Measurements from ENCODE around the gene PHACTR1. TPM values are rescaled to one million over a fixed set of nuclear protein-coding genes. Genes with fewer than 3 reads are reported as not detected.

PHACTR1 gene
- total RNA-seq, 1 experiment from 2014 or later: not detected

DNA sequence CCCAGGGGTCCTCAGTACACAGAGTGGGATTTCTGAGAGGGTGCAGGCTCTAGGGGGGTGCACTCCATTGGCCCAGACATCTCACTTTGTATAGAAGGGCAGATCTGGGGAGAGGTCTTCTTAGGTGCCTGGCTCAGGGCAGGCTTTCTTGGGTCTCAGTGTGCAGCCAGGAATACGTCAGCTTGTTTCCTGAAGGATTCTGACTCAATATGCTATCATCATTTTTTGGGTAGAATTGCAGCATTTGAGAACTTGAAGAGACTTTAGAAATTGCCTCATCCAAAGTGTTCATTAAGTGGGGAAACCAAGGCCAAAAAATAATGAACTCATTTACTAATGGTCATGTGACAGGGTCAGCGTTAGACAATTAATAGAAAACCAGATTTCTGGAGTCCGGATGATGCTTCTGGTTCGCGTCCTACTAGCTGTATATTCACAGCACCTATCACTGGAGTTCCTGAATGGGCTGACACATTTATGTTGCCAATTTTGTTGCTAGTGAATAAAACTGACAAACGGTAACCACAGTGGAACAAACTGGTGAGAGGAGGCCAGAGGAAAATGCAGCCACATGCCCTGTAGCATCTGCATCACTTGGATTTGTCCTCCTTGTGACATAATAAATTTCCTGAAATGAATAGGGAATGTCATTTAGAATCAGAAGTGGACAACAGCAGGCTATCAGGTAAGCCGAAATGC is 372.9 kb downstream of the PHACTR1 start:
- ChIA-PET POLR2A (ENCODE audit: unreplicated experiment) (no interaction called here), CTCF (no interaction called here)
- no TSS peak for BruUV-seq (replicated peaks)

GRCh38 chr6:13091192-13091591 is 374.6 kb downstream of the PHACTR1 start:
- TF ChIP-seq, protein P1, sequence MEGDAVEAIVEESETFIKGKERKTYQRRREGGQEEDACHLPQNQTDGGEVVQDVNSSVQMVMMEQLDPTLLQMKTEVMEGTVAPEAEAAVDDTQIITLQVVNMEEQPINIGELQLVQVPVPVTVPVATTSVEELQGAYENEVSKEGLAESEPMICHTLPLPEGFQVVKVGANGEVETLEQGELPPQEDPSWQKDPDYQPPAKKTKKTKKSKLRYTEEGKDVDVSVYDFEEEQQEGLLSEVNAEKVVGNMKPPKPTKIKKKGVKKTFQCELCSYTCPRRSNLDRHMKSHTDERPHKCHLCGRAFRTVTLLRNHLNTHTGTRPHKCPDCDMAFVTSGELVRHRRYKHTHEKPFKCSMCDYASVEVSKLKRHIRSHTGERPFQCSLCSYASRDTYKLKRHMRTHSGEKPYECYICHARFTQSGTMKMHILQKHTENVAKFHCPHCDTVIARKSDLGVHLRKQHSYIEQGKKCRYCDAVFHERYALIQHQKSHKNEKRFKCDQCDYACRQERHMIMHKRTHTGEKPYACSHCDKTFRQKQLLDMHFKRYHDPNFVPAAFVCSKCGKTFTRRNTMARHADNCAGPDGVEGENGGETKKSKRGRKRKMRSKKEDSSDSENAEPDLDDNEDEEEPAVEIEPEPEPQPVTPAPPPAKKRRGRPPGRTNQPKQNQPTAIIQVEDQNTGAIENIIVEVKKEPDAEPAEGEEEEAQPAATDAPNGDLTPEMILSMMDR (conservative IDR thresholded peaks at IDR 0.05; ENCODE audit: low read depth, low read length): no peak
- TF ChIP-seq EZH2 (IDR thresholded peaks at IDR 0.05; ENCODE audit: low read length, unreplicated experiment) (no peak), EZH2phosphoT487 (IDR thresholded peaks at IDR 0.05; ENCODE audit: borderline replicate concordance, low read length) (no peak)
- ATAC-seq (no peak), DNase-seq (no peak)
- H3K36me3 ChIP-seq (ENCODE audit: low read depth, low read length): no peaks in the 10 kb centered on the region
- CTCF ChIA-PET: no interaction called here
- no peaks in the 10 kb centered on the region for H3F3A ChIP-seq (ENCODE audit: low read length, unreplicated experiment)
- H3K4me3 ChIP-seq (ENCODE audit: low read length): no peak overlapping the region
- H4K20me1 ChIP-seq (ENCODE audit: low read length): no peaks in the 10 kb centered on the region
- no peaks in the 10 kb centered on the region for H3K9me3 ChIP-seq (ENCODE audit: low read length)
- H3K4me2 ChIP-seq (ENCODE audit: low read length): no peak overlapping the region
- no TSS peak for BruUV-seq (replicated peaks)
- POLR2A ChIA-PET (ENCODE audit: unreplicated experiment): no interaction called here
- intact Hi-C loops (cut with micrococcal nuclease): no loop called here
- no peaks in the 10 kb centered on the region for H3K4me1 ChIP-seq (ENCODE audit: insufficient read depth, low read length)
- H3K27me3 ChIP-seq (ENCODE audit: low read length): peaks cover 59% of the 10 kb centered on the region
- no peak overlapping the region for H2AFZ ChIP-seq (ENCODE audit: low read length)
- no peaks in the 10 kb centered on the region for H3K9me2 ChIP-seq (replicated peaks; ENCODE audit: low read length)
- H3K9ac ChIP-seq (ENCODE audit: low read length): no peak overlapping the region
- H3K79me2 ChIP-seq (ENCODE audit: low read length): no peaks in the 10 kb centered on the region
- H3K27ac ChIP-seq (ENCODE audit: low read length): no peak overlapping the region

More for the DNA sequence above, 372.9 kb downstream of the PHACTR1 start:
- no peak overlapping the region for H3K27ac ChIP-seq (ENCODE audit: low read length)
- peaks cover 52% of the 10 kb centered on the region for H3K27me3 ChIP-seq (ENCODE audit: low read length)
- intact Hi-C loops (cut with micrococcal nuclease): no loop called here
- no peaks in the 10 kb centered on the region for H3K9me2 ChIP-seq (replicated peaks; ENCODE audit: low read length)
- H3K36me3 ChIP-seq (ENCODE audit: low read depth, low read length): no peaks in the 10 kb centered on the region
- no peak overlapping the region for H3K4me3 ChIP-seq (ENCODE audit: low read length)
- H4K20me1 ChIP-seq (ENCODE audit: low read length): no peaks in the 10 kb centered on the region
- H2AFZ ChIP-seq (ENCODE audit: low read length): no peak overlapping the region
- no peak for DNase-seq
- no peaks in the 10 kb centered on the region for H3K79me2 ChIP-seq (ENCODE audit: low read length)
- no peak for ATAC-seq
- H3K9me3 ChIP-seq (ENCODE audit: low read length): no peaks in the 10 kb centered on the region
- H3K4me1 ChIP-seq (ENCODE audit: insufficient read depth, low read length): no peaks in the 10 kb centered on the region
- no peak overlapping the region for H3K9ac ChIP-seq (ENCODE audit: low read length)
- no peaks in the 10 kb centered on the region for H3F3A ChIP-seq (ENCODE audit: low read length, unreplicated experiment)
- H3K4me2 ChIP-seq (ENCODE audit: low read length): no peak overlapping the region
- TF ChIP-seq, protein P1 (conservative IDR thresholded peaks at IDR 0.05; ENCODE audit: low read depth, low read length): no peak
- TF ChIP-seq EZH2 (IDR thresholded peaks at IDR 0.05; ENCODE audit: low read length, unreplicated experiment): no peak
- TF ChIP-seq EZH2phosphoT487 (IDR thresholded peaks at IDR 0.05; ENCODE audit: borderline replicate concordance, low read length): no peak

DNA sequence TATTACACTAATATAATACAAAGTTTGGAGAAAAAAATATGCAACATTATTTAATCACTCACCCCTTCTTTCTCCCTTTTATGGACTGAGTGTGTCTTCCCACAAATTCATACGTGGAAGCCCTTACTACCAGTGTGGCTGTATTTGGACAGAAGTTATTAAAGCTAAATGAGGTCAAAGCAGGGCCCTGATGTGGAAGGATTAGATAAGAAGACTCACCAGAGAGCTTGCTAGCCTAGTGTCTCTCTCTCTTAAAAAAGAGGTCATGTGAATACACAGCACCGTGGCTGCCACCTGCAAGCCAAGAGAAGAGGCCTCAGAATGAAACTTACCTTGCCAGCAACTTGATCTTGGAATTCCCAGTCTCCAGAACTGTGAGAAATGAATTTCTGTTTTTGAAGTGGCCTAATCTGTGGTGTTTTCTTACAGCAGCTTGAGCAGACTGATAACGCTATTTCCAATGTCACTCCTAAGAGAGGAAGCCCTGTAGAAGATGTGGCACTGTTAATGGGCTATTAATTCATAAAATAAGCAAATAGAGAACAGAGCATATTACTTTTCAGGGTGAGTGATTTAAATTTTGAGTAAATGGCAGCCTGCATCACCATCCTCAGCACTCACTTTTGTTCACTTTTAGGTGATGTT is 378.3 kb downstream of the PHACTR1 start:
- H4K20me1 ChIP-seq (ENCODE audit: low read length): no peaks in the 10 kb centered on the region
- H3K27me3 ChIP-seq (ENCODE audit: low read length): peaks cover 61% of the 10 kb centered on the region
- intact Hi-C loops (cut with micrococcal nuclease): no loop called here
- H3K9me2 ChIP-seq (replicated peaks; ENCODE audit: low read length): no peaks in the 10 kb centered on the region
- H2AFZ ChIP-seq (ENCODE audit: low read length): no peak overlapping the region
- H3K4me1 ChIP-seq (ENCODE audit: insufficient read depth, low read length): no peaks in the 10 kb centered on the region
- no peaks in the 10 kb centered on the region for H3K79me2 ChIP-seq (ENCODE audit: low read length)
- no peak overlapping the region for H3K9ac ChIP-seq (ENCODE audit: low read length)
- DNase-seq: no peak
- H3K27ac ChIP-seq (ENCODE audit: low read length): no peak overlapping the region
- H3F3A ChIP-seq (ENCODE audit: low read length, unreplicated experiment): no peaks in the 10 kb centered on the region
- H3K4me3 ChIP-seq (ENCODE audit: low read length): no peak overlapping the region
- ATAC-seq: no peak
- TF ChIP-seq, protein P1 (conservative IDR thresholded peaks at IDR 0.05; ENCODE audit: low read depth, low read length): no peak
- TF ChIP-seq EZH2phosphoT487 (IDR thresholded peaks at IDR 0.05; ENCODE audit: borderline replicate concordance, low read length) (no peak), EZH2 (IDR thresholded peaks at IDR 0.05; ENCODE audit: low read length, unreplicated experiment) (no peak)
- no peak overlapping the region for H3K4me2 ChIP-seq (ENCODE audit: low read length)
- H3K36me3 ChIP-seq (ENCODE audit: low read depth, low read length): no peaks in the 10 kb centered on the region
- CTCF ChIA-PET: no interaction called here
- POLR2A ChIA-PET (ENCODE audit: unreplicated experiment): no interaction called here
- no TSS peak for BruUV-seq (replicated peaks)
- no peaks in the 10 kb centered on the region for H3K9me3 ChIP-seq (ENCODE audit: low read length)

Data from PC-3 (cell line).